Muscle of leg (tissue), 16 donors: ENCODE results near the gene CFDP1. TPM values are rescaled to one million over a fixed set of nuclear protein-coding genes. Genes with fewer than 3 reads are reported as not detected.
A peak's percentile ranks its signal among the peaks of the same experiment; 100 is the strongest.

Source experiments
- DNase-seq: peaks from one replicate; pipeline ENCODE4 v3.0.0; 2013
- H3K27ac ChIP-seq: one replicate; pipeline ENCODE4 v1.5.1; 2013; ENCODE audit warnings: mild to moderate bottlenecking, low read length, control low read depth
- H3K27me3 ChIP-seq: one replicate; pipeline ENCODE4 v1.6.1; 2013; ENCODE audit warnings: low read length; ENCODE audit not compliant: control insufficient read depth, insufficient read depth
- H3K36me3 ChIP-seq: one replicate; pipeline ENCODE4 v1.6.1; 2013; ENCODE audit warnings: low read length; ENCODE audit not compliant: control insufficient read depth, insufficient read depth
- H3K4me1 ChIP-seq: one replicate; pipeline ENCODE4 v1.6.1; 2013; ENCODE audit warnings: low read length; ENCODE audit not compliant: control insufficient read depth, insufficient read depth
- H3K4me3 ChIP-seq: one replicate; pipeline ENCODE4 v1.5.1; 2013; ENCODE audit warnings: low read length, control low read depth
- H3K9me3 ChIP-seq: replicated peaks from 2 replicates; pipeline ENCODE4 v1.6.1; 2013; ENCODE audit warnings: low read depth, low read length; ENCODE audit not compliant: control insufficient read depth
- WGBS: methylation state at CpG from one replicate; pipeline ENCODE4 v1.1.5; 2013; ENCODE audit warnings: missing lambda C conversion rate; ENCODE audit not compliant: insufficient coverage; 5-methylcytosine and 5-hydroxymethylcytosine counted together
- long read RNA-seq, 11 donors: transcript quantifications; one replicate each; lab custom pipeline, GENCODE V29; 2026
- polyA plus RNA-seq, 8 donors: library from polyadenylated mRNA; unstranded; fragments of 120-200 nt; gene quantifications; one replicate each; pipeline versions ENCODE4 v1.2.1 to v1.2.3, GENCODE V29; 2013; ENCODE audit warnings: inconsistent platforms in 1 of 8, low replicate concordance in 1 of 8; ENCODE audit not compliant: insufficient read length in 8 of 8, insufficient read depth in 1 of 8
- total RNA-seq: library from RNA; stranded (reverse); fragments of 120-200 nt; gene quantifications from one replicate; pipeline ENCODE4 v1.2.4, GENCODE V29; 2013

Gene CFDP1
- 83.7 TPM for total RNA-seq
- polyA plus RNA-seq = 100 to 1,000 TPM in 3 of 8 donors, 10 to 100 TPM in 5; 82.5 to 132 (median 93.2) TPM
- long read RNA-seq, donor 1, transcript CFDP1-201 (7 exons, 1,275 nt) = major isoform, 11 of 21 reads
- long read RNA-seq, donor 1, partial matches to known transcripts = 7 of 21 reads
- long read RNA-seq, donor 1, other reads (novel, unspliced or antisense) = 0 of 21 reads
- long read RNA-seq, donor 2, transcript CFDP1-201 (7 exons, 1,275 nt) = major isoform, 5 of 5 reads
- long read RNA-seq, donor 2, partial matches to known transcripts = 0 of 5 reads
- long read RNA-seq, donor 2, other reads (novel, unspliced or antisense) = 0 of 5 reads
- long read RNA-seq, donor 3, transcript CFDP1-201 (7 exons, 1,275 nt) = major isoform, 38 of 48 reads
- long read RNA-seq, donor 3, partial matches to known transcripts = 8 of 48 reads
- long read RNA-seq, donor 3, other reads (novel, unspliced or antisense) = 0 of 48 reads
- long read RNA-seq, donor 4, transcript CFDP1-201 (7 exons, 1,275 nt) = major isoform, 13 of 35 reads
- long read RNA-seq, donor 4, partial matches to known transcripts = 21 of 35 reads
- long read RNA-seq, donor 4, other reads (novel, unspliced or antisense) = 0 of 35 reads
- long read RNA-seq, donor 5, transcript CFDP1-201 (7 exons, 1,275 nt) = major isoform, 57 of 169 reads
- long read RNA-seq, donor 5, partial matches to known transcripts = 107 of 169 reads
- long read RNA-seq, donor 5, other reads (novel, unspliced or antisense) = 0 of 169 reads
- long read RNA-seq, donor 6, transcript CFDP1-201 (7 exons, 1,275 nt) = major isoform, 38 of 64 reads
- long read RNA-seq, donor 6, partial matches to known transcripts = 23 of 64 reads
- long read RNA-seq, donor 6, other reads (novel, unspliced or antisense) = 0 of 64 reads
- long read RNA-seq, donor 7, transcript CFDP1-201 (7 exons, 1,275 nt) = major isoform, 17 of 72 reads
- long read RNA-seq, donor 7, partial matches to known transcripts = 52 of 72 reads
- long read RNA-seq, donor 7, other reads (novel, unspliced or antisense) = 0 of 72 reads
- long read RNA-seq, donor 8, transcript CFDP1-201 (7 exons, 1,275 nt) = major isoform, 26 of 61 reads
- long read RNA-seq, donor 8, partial matches to known transcripts = 32 of 61 reads
- long read RNA-seq, donor 8, other reads (novel, unspliced or antisense) = 0 of 61 reads
- long read RNA-seq, donor 9, transcript CFDP1-201 (7 exons, 1,275 nt) = major isoform, 11 of 51 reads
- long read RNA-seq, donor 9, partial matches to known transcripts = 38 of 51 reads
- long read RNA-seq, donor 9, other reads (novel, unspliced or antisense) = 0 of 51 reads
- long read RNA-seq, donor 10, transcript CFDP1-201 (7 exons, 1,275 nt) = major isoform, 27 of 69 reads
- long read RNA-seq, donor 10, partial matches to known transcripts = 36 of 69 reads
- long read RNA-seq, donor 10, other reads (novel, unspliced or antisense) = 0 of 69 reads
- long read RNA-seq, donor 11, transcript CFDP1-201 (7 exons, 1,275 nt) = major isoform, 23 of 95 reads
- long read RNA-seq, donor 11, partial matches to known transcripts = 68 of 95 reads
- long read RNA-seq, donor 11, other reads (novel, unspliced or antisense) = 0 of 95 reads

DNA sequence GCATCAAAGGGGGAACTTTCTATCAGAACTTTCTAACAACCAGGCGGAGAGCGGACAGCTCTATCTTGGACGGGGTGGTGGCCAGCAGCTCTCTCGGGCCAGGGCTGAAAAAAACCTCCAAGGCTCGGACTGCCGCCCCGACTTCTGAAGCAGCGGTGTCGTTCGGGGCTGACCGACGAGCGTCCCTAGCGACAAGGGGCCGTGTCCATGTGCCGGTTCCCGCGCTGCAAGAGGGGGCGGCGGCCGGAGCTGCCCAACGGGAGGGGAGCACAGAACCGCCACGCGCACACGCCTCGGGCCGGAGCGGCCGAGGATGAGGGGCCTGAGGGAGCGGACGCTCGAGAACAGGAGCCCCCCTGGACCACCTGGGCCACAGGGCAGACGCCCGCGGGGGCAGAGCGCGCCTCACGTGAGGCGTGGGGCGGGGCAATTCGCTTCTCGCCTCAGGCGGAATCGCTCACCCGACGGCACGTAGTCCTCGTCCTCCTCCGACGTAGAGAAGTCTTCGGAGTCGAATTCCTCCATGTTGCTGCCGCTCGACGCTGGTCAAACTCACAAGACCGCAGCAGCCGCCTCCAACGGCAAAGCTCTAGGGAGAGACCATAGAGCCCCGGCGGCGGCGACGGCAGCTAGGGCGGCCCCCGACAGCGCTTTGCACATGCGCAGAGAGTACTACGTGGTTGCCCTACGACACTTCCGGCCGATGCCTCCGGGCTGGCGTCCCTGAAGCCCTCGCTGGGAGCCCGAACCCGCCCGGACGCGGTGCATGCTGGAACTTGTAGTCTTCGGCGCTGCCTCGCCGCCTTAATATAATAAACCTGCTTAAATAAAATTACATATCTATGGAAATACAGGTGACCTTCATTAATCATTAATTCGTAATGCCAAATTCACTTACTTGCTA lies at the start of gene CFDP1:
Gene CFDP1 (minus strand): TSS at position 676 of the 904 bp plus-strand sequence. CDS start 151 bp downstream, at position 525.
- Histone ChIP-seq H3K36me3 (no peaks in the 10 kb centered on the region), H3K27ac (peak within 1 kb of the TSS; percentile 97), H3K4me1 (peaks cover 13% of the 10 kb centered on the region), H3K27me3 (no peaks in the 10 kb centered on the region), H3K4me3 (peak within 1 kb of the TSS; percentile 96), H3K9me3 (peaks cover 4% of the 10 kb centered on the region)
- under 1% methylated on average over 75 of the region's 85 CpGs for WGBS
- peak; percentile 98 for DNase-seq

DNA sequence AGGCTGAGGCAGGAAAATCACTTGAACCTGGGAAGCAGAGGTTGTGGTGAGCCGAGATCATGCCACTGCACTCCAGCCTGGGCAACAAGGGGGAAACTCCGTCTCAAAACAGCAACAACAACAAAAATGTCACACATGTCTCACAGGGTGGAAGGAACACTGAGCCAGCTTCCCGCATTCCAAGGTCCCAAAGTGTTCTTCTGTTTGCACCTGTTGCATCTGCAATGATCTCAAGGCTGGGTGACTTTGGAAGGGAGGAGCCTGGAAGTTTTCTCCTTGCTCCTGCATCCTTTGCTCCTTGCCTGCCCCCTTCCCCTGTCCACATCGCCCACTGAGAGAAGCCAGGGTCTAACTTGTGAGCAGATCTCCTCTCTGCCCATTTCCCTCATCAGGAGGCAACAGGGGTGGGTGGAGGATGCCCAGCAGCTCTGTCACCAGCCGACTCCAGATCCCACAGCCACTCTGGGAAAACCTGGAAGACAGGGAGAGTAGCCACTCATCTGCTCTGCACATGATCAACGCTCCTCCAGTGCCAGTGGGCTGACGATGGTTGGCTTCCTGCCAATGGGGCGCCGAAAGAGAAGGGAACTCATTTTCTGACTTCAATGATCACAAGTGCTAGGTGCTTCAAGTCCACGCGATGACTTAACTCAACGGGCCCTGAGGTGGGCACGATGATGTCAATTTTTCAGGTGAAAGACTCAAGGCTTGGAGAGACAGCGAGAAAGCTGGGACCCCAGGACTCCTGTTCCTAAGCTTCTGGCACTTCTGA lies 49.3 kb upstream of the CFDP1 start:
- H3K36me3 ChIP-seq = no peaks in the 10 kb centered on the region
- 86% methylated on average over 10 of the region's 14 CpGs for WGBS
- no peaks in the 10 kb centered on the region for H3K4me1 ChIP-seq
- no peaks in the 10 kb centered on the region for H3K9me3 ChIP-seq
- no peak for DNase-seq
- H3K27ac ChIP-seq = no peak overlapping the region
- no peaks in the 10 kb centered on the region for H3K27me3 ChIP-seq
- H3K4me3 ChIP-seq = no peak overlapping the region

DNA sequence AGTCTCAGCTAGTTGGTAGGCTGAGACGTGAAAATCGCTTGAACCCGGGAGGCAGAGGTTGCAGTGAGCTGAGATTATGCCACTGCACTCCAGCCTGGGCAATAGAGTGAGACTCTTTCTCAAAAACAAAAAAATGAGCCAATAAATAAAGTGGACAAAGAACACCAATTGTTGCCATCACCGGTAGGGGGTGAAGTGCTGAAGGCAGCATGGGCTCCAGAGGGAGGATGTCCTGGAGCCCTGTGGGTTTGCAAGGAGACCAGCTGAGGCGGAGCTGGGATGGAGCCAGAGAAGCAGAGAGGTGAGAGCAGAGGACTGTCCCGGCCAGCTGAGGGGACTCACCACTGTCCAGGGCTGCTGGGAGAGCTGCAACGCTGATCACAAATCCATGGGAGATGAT lies 48.2 kb upstream of the CFDP1 start:
- Histone ChIP-seq H3K27me3 (no peaks in the 10 kb centered on the region), H3K4me3 (no peak overlapping the region), H3K9me3 (no peaks in the 10 kb centered on the region), H3K36me3 (no peaks in the 10 kb centered on the region), H3K4me1 (no peaks in the 10 kb centered on the region), H3K27ac (no peak overlapping the region)
- DNase-seq = no peak
- WGBS = 78% methylated on average over 7 of the region's 7 CpGs

GRCh38 chr16:75479421-75479990 lies 46.2 kb upstream of the CFDP1 start:
- WGBS = 95% methylated on average over 46 of the region's 47 CpGs
- H3K36me3 ChIP-seq = no peaks in the 10 kb centered on the region
- no peak overlapping the region for H3K4me3 ChIP-seq
- no peaks in the 10 kb centered on the region for H3K27me3 ChIP-seq
- no peak for DNase-seq
- no peak overlapping the region for H3K27ac ChIP-seq
- H3K9me3 ChIP-seq = no peaks in the 10 kb centered on the region
- H3K4me1 ChIP-seq = no peaks in the 10 kb centered on the region

- Histone ChIP-seq H3K4me3 (no peak overlapping the region), H3K27me3 (no peaks in the 10 kb centered on the region), H3K4me1 (no peaks in the 10 kb centered on the region), H3K9me3 (no peaks in the 10 kb centered on the region), H3K27ac (no peak overlapping the region), H3K36me3 (no peaks in the 10 kb centered on the region)
- no peak for DNase-seq
- WGBS = 95% methylated on average over 79 of the region's 80 CpGs
Measured at GRCh38 chr16:75478480-75479345, 45.4 kb upstream of the CFDP1 start.

DNA sequence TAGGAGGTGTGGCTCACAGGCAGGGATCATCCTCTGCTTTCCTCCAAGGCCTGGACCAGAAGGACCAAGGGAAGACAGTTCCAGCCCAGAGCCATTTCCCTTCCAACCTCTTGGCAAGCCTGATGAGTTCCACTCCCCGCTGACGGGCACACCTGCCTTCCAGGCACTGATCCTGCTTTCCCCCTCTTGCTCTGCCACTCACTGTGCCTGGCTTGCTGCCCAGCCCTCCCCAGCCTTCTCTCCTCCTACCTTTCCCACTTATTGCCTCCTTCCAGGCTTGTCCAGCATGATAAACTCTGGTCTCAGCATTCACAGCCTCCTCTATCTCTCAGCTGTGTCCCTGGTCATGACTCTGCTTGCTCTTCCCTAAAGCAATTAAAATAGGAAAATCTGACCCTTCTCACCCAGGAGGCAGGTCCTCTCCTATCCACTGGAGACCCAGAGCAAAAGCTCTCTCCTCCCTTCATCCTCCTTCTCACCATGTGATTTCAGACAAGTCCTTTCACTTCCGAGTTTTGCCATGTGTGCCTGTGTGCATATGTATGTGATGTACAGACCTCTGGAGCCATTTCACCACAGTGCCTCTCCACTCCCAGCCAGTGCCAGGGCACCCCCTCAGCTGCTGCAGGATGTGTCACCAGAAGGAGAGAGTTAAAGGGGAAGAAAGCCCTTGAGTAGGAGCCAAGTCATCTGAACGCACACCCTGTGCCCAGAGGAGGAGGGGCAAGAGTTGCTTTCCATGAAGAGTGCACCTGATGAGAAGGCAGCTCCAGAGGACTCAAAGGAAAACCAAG lies 44.6 kb upstream of the CFDP1 start:
- Histone ChIP-seq H3K27ac (no peak overlapping the region), H3K4me3 (no peak overlapping the region)

DNA sequence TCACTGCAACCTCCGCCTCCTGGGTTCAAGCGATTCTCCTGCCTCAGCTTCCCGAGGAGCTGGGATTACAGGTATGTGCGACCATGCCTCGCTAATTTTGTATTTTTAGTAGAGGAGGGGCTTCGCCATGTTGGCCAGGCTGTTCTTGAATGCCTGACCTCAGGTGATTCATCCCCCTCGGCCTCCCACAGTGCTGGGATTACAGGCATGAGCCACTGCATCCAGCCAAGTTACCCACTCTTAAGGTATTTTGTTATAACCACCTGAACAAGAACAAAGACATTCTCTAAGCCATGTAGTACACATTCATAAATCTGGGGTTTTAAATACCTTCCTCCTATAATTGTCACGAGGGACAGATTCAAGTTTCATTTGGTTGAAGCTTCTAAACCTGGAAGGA lies 43.5 kb upstream of the CFDP1 start:
- no peak overlapping the region for H3K4me3 ChIP-seq
- H3K4me1 ChIP-seq = no peaks in the 10 kb centered on the region
- 100% methylated on average over 1 of the region's 8 CpGs for WGBS
- H3K36me3 ChIP-seq = no peaks in the 10 kb centered on the region
- no peaks in the 10 kb centered on the region for H3K27me3 ChIP-seq
- H3K27ac ChIP-seq = no peak overlapping the region
- no peak for DNase-seq
- no peaks in the 10 kb centered on the region for H3K9me3 ChIP-seq

More for the DNA sequence above, 44.6 kb upstream of the CFDP1 start:
- Histone ChIP-seq H3K27me3 (no peaks in the 10 kb centered on the region), H3K4me1 (no peaks in the 10 kb centered on the region), H3K36me3 (no peaks in the 10 kb centered on the region), H3K9me3 (no peaks in the 10 kb centered on the region)
- 71% methylated on average over 3 of the region's 4 CpGs for WGBS
- no peak for DNase-seq
